T-helper 2 cell treated with Interferon-gamma antibody and Interleukin-4, amounts not matched to agents 5 μg/mL and 100 μg/mL, for 36 hours (primary cell): Measurements from ENCODE around the gene RPL37A.
A peak's percentile ranks its signal among the peaks of the same experiment; 100 is the strongest.

Experiments
- DNase-seq: peaks from one replicate; pipeline ENCODE4 v3.0.0; 2021; ENCODE audit warnings: low spot score
- H3K27ac Mint-ChIP-seq: one replicate; pipeline ENCODE4 v1.8.0; 2021; ENCODE audit warnings: mild to moderate bottlenecking, mixed read lengths
- H3K27me3 Mint-ChIP-seq: one replicate; pipeline ENCODE4 v1.8.0; 2021; ENCODE audit warnings: low read depth, mixed read lengths
- H3K36me3 Mint-ChIP-seq: one replicate; pipeline ENCODE4 v1.8.0; 2021; ENCODE audit warnings: low read depth, mixed read lengths
- H3K4me1 Mint-ChIP-seq: one replicate; pipeline ENCODE4 v1.8.0; 2021; ENCODE audit warnings: low read depth, mixed read lengths
- H3K4me3 Mint-ChIP-seq: one replicate; pipeline ENCODE4 v1.8.0; 2022; ENCODE audit warnings: mild to moderate bottlenecking, moderate library complexity, mixed read lengths
- H3K9me3 Mint-ChIP-seq: one replicate; pipeline ENCODE4 v1.8.0; 2021; ENCODE audit warnings: mixed read lengths

Gene RPL37A

GRCh38 chr2:216498379-216499352 is at the start of gene RPL37A:
RPL37A (plus strand) TSS chr2:216498844; CDS start chr2:216498875, 31 bp downstream.
- Mint-ChIP-seq H3K4me3 (peak within 1 kb of the TSS; percentile 99), H3K36me3 (peaks cover 50% of the 10 kb centered on the region), H3K27ac (peak within 1 kb of the TSS; percentile 86), H3K9me3 (no peaks in the 10 kb centered on the region), H3K4me1 (peaks cover 54% of the 10 kb centered on the region), H3K27me3 (no peaks in the 10 kb centered on the region)
- DNase-seq, result peak; percentile 90

GRCh38 chr2:216450346-216450745 is 48.3 kb upstream of the RPL37A start:
- no peak overlapping the region for H3K4me3 Mint-ChIP-seq
- no peak for DNase-seq
- no peak overlapping the region for H3K27ac Mint-ChIP-seq
- no peaks in the 10 kb centered on the region for H3K27me3 Mint-ChIP-seq
- H3K36me3 Mint-ChIP-seq, result peaks cover 74% of the 10 kb centered on the region
- no peaks in the 10 kb centered on the region for H3K4me1 Mint-ChIP-seq
- peaks cover 5% of the 10 kb centered on the region for H3K9me3 Mint-ChIP-seq

GRCh38 chr2:216450784-216451183 is 47.9 kb upstream of the RPL37A start:
- Mint-ChIP-seq H3K36me3 (peaks cover 78% of the 10 kb centered on the region), H3K4me1 (no peaks in the 10 kb centered on the region), H3K4me3 (no peak overlapping the region), H3K27ac (no peak overlapping the region), H3K27me3 (no peaks in the 10 kb centered on the region), H3K9me3 (peaks cover 5% of the 10 kb centered on the region)
- DNase-seq, result no peak

- Mint-ChIP-seq H3K36me3 (peaks cover 61% of the 10 kb centered on the region), H3K27me3 (no peaks in the 10 kb centered on the region)
Observed at GRCh38 chr2:216453955-216454614, 44.6 kb upstream of the RPL37A start.

GRCh38 chr2:216463148-216463547 is 35.5 kb upstream of the RPL37A start:
- Mint-ChIP-seq H3K4me1 (peaks cover 2% of the 10 kb centered on the region), H3K27ac (no peak overlapping the region), H3K4me3 (no peak overlapping the region), H3K27me3 (no peaks in the 10 kb centered on the region), H3K36me3 (peaks cover 13% of the 10 kb centered on the region), H3K9me3 (no peaks in the 10 kb centered on the region)
- no peak for DNase-seq

More at GRCh38 chr2:216453955-216454614, 44.6 kb upstream of the RPL37A start:
- Mint-ChIP-seq H3K9me3 (no peaks in the 10 kb centered on the region), H3K4me1 (no peaks in the 10 kb centered on the region), H3K4me3 (no peak overlapping the region), H3K27ac (no peak overlapping the region)
- no peak for DNase-seq

- Mint-ChIP-seq H3K9me3 (no peaks in the 10 kb centered on the region), H3K27me3 (no peaks in the 10 kb centered on the region), H3K27ac (no peak overlapping the region), H3K4me3 (no peak overlapping the region), H3K36me3 (peaks cover 16% of the 10 kb centered on the region), H3K4me1 (peaks cover 2% of the 10 kb centered on the region)
- DNase-seq, result no peak
Observed at GRCh38 chr2:216464104-216464720, 34.4 kb upstream of the RPL37A start.

- no peak overlapping the region for H3K27ac Mint-ChIP-seq
- DNase-seq, result no peak
- no peaks in the 10 kb centered on the region for H3K9me3 Mint-ChIP-seq
- no peaks in the 10 kb centered on the region for H3K4me1 Mint-ChIP-seq
- H3K27me3 Mint-ChIP-seq, result no peaks in the 10 kb centered on the region
- no peak overlapping the region for H3K4me3 Mint-ChIP-seq
- H3K36me3 Mint-ChIP-seq, result peaks cover 21% of the 10 kb centered on the region
Observed at GRCh38 chr2:216465579-216466195, 33.0 kb upstream of the RPL37A start.

- Mint-ChIP-seq H3K4me1 (no peaks in the 10 kb centered on the region), H3K27ac (no peak overlapping the region), H3K27me3 (no peaks in the 10 kb centered on the region), H3K4me3 (no peak overlapping the region), H3K36me3 (peaks cover 21% of the 10 kb centered on the region), H3K9me3 (no peaks in the 10 kb centered on the region)
- DNase-seq, result no peak
Observed at GRCh38 chr2:216467845-216468244, 30.8 kb upstream of the RPL37A start.

- no peak overlapping the region for H3K27ac Mint-ChIP-seq
- H3K9me3 Mint-ChIP-seq, result no peaks in the 10 kb centered on the region
- peaks cover 21% of the 10 kb centered on the region for H3K36me3 Mint-ChIP-seq
- peaks cover 2% of the 10 kb centered on the region for H3K4me1 Mint-ChIP-seq
- no peak for DNase-seq
- no peaks in the 10 kb centered on the region for H3K27me3 Mint-ChIP-seq
- H3K4me3 Mint-ChIP-seq, result no peak overlapping the region
Observed at GRCh38 chr2:216469661-216470060, 29.0 kb upstream of the RPL37A start.

GRCh38 chr2:216473187-216473586 is 25.5 kb upstream of the RPL37A start:
- no peak overlapping the region for H3K4me3 Mint-ChIP-seq
- H3K9me3 Mint-ChIP-seq, result no peaks in the 10 kb centered on the region

GRCh38 chr2:216474925-216475670 is 23.5 kb upstream of the RPL37A start:
- peak; percentile 35 for DNase-seq
- Mint-ChIP-seq H3K27me3 (no peaks in the 10 kb centered on the region), H3K27ac (peak overlapping the region; percentile 15), H3K4me3 (peak overlapping the region; percentile 66), H3K4me1 (peaks cover 15% of the 10 kb centered on the region), H3K9me3 (no peaks in the 10 kb centered on the region), H3K36me3 (peaks cover 29% of the 10 kb centered on the region)

More at GRCh38 chr2:216473187-216473586, 25.5 kb upstream of the RPL37A start:
- peaks cover 24% of the 10 kb centered on the region for H3K36me3 Mint-ChIP-seq
- H3K4me1 Mint-ChIP-seq, result peaks cover 15% of the 10 kb centered on the region
- no peak overlapping the region for H3K27ac Mint-ChIP-seq
- DNase-seq, result no peak
- H3K27me3 Mint-ChIP-seq, result no peaks in the 10 kb centered on the region

GRCh38 chr2:216475767-216476166 is 22.9 kb upstream of the RPL37A start:
- H3K4me3 Mint-ChIP-seq, result peak overlapping the region; percentile 66
- DNase-seq, result no peak
- peaks cover 32% of the 10 kb centered on the region for H3K36me3 Mint-ChIP-seq
- no peaks in the 10 kb centered on the region for H3K27me3 Mint-ChIP-seq
- H3K27ac Mint-ChIP-seq, result no peak overlapping the region
- no peaks in the 10 kb centered on the region for H3K9me3 Mint-ChIP-seq
- peaks cover 15% of the 10 kb centered on the region for H3K4me1 Mint-ChIP-seq
